Measurements from ENCODE around the gene MASP1.

Gene MASP1

GRCh38 chr3:187318819-187319616 is 27.5 kb upstream of the MASP1 start:
- Histone ChIP-seq H3K36me3 (ENCODE audit: control insufficient read depth, insufficient read depth, low read length) (no peaks in the 10 kb centered on the region), H3K4me3 (replicated peaks; ENCODE audit: low read depth, low read length) (no peak overlapping the region), H3K27me3 (replicated peaks; ENCODE audit: control insufficient read depth, insufficient read depth, low read length) (no peaks in the 10 kb centered on the region; the same call in none of the 2 replicates)
- peak; percentile 73 for TF ChIP-seq CTCF (IDR thresholded peaks at IDR 0.05; ENCODE audit: insufficient read depth, low read length, poor library complexity, severe bottlenecking)
- DNase-seq (ENCODE audit: extremely low read depth, insufficient read length) = no peak

GRCh38 chr3:187315872-187316271 is 24.3 kb upstream of the MASP1 start:
- TF ChIP-seq CTCF (IDR thresholded peaks at IDR 0.05; ENCODE audit: insufficient read depth, low read length, poor library complexity, severe bottlenecking) = no peak
- H3K36me3 ChIP-seq (ENCODE audit: control insufficient read depth, insufficient read depth, low read length) = no peaks in the 10 kb centered on the region
- DNase-seq (ENCODE audit: extremely low read depth, insufficient read length) = no peak
- H3K27me3 ChIP-seq (replicated peaks; ENCODE audit: control insufficient read depth, insufficient read depth, low read length) = no peaks in the 10 kb centered on the region; the same call in 1 of the 2 replicates
- H3K4me3 ChIP-seq (replicated peaks; ENCODE audit: low read depth, low read length) = no peak overlapping the region

- no peak for TF ChIP-seq CTCF (IDR thresholded peaks at IDR 0.05; ENCODE audit: insufficient read depth, low read length, poor library complexity, severe bottlenecking)
- Histone ChIP-seq H3K36me3 (ENCODE audit: control insufficient read depth, insufficient read depth, low read length) (no peaks in the 10 kb centered on the region), H3K27me3 (replicated peaks; ENCODE audit: control insufficient read depth, insufficient read depth, low read length) (no peaks in the 10 kb centered on the region; the same call in 1 of the 2 replicates), H3K4me3 (replicated peaks; ENCODE audit: low read depth, low read length) (no peak overlapping the region)
- no peak for DNase-seq (ENCODE audit: extremely low read depth, insufficient read length)
These were observed 22.6 kb upstream of the MASP1 start for GRCh38 chr3:187314176-187314575.

- TF ChIP-seq CTCF (IDR thresholded peaks at IDR 0.05; ENCODE audit: insufficient read depth, low read length, poor library complexity, severe bottlenecking) = no peak
- no peak for DNase-seq (ENCODE audit: extremely low read depth, insufficient read length)
- Histone ChIP-seq H3K27me3 (replicated peaks; ENCODE audit: control insufficient read depth, insufficient read depth, low read length) (no peaks in the 10 kb centered on the region; the same call in 1 of the 2 replicates), H3K36me3 (ENCODE audit: control insufficient read depth, insufficient read depth, low read length) (no peaks in the 10 kb centered on the region), H3K4me3 (replicated peaks; ENCODE audit: low read depth, low read length) (no peak overlapping the region)
These were observed 19.5 kb upstream of the MASP1 start for GRCh38 chr3:187310954-187311470.

- no peaks in the 10 kb centered on the region; the same call in none of the 2 replicates for H3K27me3 ChIP-seq (replicated peaks; ENCODE audit: control insufficient read depth, insufficient read depth, low read length)
- no peak for DNase-seq (ENCODE audit: extremely low read depth, insufficient read length)
- no peak overlapping the region for H3K4me3 ChIP-seq (replicated peaks; ENCODE audit: low read depth, low read length)
- TF ChIP-seq CTCF (IDR thresholded peaks at IDR 0.05; ENCODE audit: insufficient read depth, low read length, poor library complexity, severe bottlenecking) = no peak
- no peaks in the 10 kb centered on the region for H3K36me3 ChIP-seq (ENCODE audit: control insufficient read depth, insufficient read depth, low read length)
These were observed 18.7 kb upstream of the MASP1 start for GRCh38 chr3:187310226-187310625.
